AG20443 (cell line): ENCODE results near the gene DDRGK1.
"Not testable (repeated sequence)": the region's sequence is repeated elsewhere in the genome, so short reads cannot be mapped to it uniquely, and the experiment has no call there.

ENCODE experiments used
- DNase-seq: peaks from one replicate; pipeline ENCODE4 v3.0.0; 2012; ENCODE audit warnings: low spot score, mixed read lengths

Gene DDRGK1

DNA sequence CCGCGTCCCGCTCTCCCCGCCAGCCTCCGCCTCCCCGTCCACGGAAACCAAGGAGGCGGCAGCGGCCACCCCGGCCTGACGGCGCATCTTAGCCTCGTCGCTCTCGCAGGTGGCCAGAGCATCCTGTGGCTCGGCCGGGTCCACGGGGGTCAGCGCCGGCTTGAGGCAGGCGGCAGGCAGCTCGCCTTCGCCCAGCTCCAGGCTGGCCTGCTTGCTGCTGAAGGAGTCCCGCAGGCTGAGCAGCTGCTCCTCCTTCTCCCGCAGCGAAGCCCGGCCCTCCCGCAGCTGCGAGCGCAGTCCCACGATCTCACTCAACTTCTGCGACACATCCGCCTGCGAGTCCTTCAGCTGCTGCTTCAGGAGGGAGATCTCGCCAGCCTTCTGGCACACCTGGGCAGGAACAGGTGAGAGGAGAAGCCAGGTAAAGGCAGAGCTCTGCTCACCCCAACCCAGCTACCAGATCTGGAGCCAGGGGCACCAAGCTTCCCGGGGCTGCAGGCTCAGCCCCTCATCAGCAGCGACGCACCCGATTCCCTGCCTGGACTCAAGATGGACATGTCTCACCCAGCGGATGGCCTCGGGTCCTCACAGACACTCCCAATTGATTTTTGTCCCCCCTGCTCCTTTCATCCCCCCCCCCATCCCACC, 39.6 kb downstream of the DDRGK1 start:
- DNase-seq, result no peak

GRCh38 chr20:3164043-3164762, 40.3 kb downstream of the DDRGK1 start:
- DNase-seq, result no peak

- DNase-seq, result no peak
Observed at GRCh38 chr20:3163099-3164042, 41.1 kb downstream of the DDRGK1 start.

DNA sequence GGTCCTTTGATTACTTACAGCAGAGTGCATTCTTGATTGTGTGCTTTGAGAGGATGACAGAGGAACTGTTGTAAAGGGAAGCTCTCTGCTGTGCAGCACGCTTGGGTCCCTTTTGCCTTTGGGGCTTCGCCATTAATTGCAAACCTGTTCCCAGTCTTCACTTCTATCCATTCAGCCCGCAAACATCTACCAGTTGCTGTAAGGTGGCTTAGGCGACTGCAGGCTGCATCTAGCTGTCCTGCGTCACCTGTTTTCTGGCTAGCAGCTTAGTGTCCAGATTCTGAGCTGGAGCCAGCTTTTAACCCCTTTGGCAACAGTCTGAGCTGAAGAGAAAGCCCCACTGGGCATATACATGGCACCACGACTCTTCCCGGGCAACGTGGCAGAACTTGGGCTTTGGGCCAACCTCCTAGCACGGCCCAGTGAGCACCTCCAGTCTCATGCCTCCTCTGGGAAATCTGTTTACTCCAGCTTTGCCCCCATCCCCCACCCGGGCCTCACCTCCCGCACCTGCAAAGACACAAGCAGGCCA, 42.3 kb downstream of the DDRGK1 start:
- DNase-seq, result no peak

DNA sequence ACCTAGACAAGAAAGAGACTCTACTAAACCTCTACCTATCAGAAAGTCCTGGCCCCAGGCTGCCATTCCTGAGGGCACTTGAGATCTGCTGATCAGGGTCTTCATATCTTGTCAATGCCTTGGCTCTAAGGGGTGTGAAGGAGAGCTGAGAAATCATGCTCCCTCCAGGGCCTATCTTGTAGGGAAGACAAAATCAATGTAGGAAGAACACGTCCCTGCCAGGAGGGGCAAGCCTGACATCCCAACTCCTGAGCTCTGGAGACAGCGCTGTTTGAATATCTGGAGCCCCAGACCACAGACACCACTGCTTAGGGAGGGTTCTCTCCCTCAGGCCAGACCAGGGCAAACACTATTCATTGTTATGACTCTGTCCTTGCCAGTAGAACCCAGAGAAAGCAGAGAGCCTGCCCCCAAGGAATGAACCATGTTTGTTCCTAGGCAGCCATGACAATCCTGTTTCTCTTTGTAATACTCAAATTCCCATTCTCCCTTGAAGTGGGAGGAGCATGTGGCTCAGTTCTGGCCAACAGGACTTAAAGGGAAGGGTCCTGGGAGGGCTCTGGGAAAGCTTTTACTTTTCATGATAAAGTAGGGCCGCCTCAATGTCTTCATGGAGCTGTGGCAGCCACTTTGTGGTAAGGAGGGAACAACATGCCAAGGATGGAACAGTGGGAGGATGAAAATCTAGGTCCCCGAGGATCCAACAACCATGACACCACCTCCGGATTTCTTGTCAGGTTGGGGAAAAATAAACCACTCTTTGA, 43.0 kb downstream of the DDRGK1 start:
- no peak for DNase-seq

GRCh38 chr20:3160418-3160817, 44.1 kb downstream of the DDRGK1 start:
- DNase-seq, result no peak

GRCh38 chr20:3158968-3159431, 45.5 kb downstream of the DDRGK1 start:
- DNase-seq, result no peak

- DNase-seq, result no peak
Observed at GRCh38 chr20:3157817-3158216, 46.7 kb downstream of the DDRGK1 start.

GRCh38 chr20:3156811-3157619, 47.5 kb downstream of the DDRGK1 start:
- no peak for DNase-seq

DNA sequence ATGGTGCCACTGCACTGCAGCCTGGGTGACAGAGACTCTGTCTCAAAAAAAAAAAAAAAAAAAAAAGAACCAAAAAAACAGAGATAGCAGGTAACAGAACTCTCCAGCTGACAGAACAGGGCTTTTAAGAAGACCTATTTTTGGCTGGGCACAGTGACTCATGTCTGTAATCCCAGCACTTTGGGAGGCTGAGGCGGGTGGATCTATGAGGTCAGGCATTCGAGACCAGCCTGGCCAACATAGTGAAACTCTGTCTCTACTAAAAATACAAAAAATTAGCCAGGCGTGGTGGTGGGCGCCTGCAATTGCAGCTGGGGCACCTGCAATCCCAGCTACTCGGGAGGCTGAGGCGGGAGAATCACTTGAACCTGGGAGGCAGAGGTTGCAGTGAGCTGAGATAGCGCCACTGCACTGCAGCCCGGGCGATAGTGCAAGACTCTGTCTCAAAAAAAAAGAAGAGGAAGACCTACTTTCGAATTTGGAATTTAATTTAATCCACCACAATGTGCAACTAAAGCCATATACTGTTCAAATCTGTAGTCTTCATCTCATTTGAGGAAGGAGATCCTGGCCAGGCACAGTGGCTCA, 52.3 kb downstream of the DDRGK1 start:
- DNase-seq, result not testable (repeated sequence)

DNA sequence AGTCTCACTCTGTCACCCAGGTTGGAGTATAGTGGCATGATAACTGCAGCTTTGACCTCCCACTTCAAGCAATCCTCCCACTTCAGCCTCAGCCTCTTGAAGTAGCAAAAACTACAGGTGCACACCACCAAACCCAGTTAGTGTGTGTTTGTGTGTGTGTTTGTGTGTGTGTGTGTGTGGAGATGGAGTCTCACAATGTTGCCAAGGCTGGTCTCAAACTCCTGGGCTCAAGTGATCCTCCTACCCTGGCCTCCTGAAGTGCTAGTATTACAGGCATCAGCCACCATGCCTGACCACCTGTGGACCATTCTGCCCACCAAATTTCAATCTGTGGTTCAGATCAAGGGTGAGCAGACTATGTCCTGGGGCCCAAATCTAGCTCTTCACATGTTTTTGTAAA, 53.6 kb downstream of the DDRGK1 start:
- DNase-seq, result no peak

GRCh38 chr20:3146732-3147341, 57.6 kb downstream of the DDRGK1 start:
- DNase-seq, result no peak

DNA sequence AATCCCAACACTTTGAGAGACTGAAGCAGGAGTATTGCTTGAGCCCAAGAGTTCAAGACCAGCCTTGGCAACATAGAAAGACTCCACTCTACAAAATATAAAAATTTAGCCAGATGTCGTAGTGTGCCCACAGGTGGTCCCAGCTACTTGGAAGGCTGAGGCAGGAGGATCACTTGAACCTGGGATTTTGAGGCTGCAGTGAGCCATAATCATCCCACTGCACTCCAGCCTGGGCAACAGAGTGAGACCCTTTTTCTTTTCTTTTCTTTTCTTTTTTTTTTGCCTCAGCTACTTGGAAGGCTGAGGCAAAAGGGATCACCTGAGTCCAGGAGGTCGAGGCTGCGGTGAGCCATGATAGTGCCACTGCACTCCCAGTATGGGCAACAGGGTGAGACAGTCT, 62.7 kb downstream of the DDRGK1 start:
- no peak for DNase-seq
